AG08396 (cell line): ENCODE measurements around the gene RABL3.
"Not testable (repeated sequence)": the region's sequence is repeated elsewhere in the genome, so short reads cannot be mapped to it uniquely, and the experiment has no call there.

Experiments
- DNase-seq: peaks from one replicate; pipeline ENCODE4 v3.0.0; 2012; ENCODE audit warnings: low spot score, mixed read lengths

The RABL3 gene

DNA sequence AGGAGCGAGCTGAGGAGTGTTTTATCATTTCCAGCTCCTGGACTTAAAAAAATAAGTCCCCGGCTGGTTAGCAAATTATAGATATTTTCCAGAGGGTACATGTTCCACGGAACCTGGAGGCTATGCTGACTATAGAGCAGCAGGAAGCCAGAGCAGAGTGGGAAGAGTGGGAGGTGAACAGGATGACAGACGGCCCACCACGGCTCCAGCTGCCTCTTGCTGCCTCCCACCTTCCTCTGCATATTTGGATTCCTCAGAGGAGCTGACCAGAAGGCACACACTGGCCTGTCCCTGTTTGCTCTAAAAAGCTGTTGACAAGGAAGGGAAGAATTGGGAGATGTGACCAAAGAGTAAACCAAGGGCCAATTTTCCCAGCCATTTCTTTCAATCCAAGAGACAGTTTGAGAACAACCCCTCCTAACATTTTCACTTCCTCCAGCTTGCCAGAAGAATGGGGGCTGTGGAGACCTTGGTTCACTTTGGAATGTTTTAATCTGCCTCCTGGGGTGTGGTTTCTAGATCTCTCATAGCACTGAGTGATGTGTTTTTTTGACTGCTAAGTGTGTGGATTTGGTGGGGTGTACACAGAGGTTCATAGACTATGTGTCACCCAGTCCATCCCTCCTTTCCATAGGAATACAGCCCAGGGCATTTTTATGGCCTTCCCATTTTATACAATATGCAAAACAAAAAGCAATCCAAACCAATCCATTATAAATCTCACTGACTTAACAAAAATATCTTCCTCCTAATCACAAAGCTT, 97.1 kb downstream of the RABL3 start:
- DNase-seq = no peak

DNA sequence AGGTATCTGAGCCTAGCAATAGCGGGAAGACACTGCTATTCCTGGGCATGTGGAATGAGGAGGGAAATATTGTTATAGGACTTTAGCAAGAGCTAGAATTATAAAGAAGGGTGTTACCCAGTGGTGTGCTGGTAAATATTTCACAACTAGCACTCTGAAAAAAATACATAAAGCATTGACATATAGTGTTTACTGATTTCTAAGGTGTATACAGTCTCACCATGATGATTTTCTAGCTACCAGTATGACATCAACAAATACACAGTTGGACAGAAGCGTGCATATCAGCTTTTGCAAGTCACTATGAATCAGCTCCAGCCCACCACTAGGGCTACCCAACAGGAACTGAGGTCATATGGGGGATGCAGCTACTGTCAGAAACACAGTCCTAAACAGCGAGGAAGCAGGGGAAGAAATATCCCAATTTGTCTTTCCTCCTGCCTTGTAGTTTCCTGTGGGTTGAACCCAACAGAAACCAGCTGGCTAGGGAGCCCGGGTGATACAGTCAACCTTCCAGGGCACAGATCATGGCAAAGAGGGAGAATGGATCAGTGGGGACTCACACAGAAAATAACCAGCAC, 99.9 kb downstream of the RABL3 start:
- peak; percentile 20 for DNase-seq

DNA sequence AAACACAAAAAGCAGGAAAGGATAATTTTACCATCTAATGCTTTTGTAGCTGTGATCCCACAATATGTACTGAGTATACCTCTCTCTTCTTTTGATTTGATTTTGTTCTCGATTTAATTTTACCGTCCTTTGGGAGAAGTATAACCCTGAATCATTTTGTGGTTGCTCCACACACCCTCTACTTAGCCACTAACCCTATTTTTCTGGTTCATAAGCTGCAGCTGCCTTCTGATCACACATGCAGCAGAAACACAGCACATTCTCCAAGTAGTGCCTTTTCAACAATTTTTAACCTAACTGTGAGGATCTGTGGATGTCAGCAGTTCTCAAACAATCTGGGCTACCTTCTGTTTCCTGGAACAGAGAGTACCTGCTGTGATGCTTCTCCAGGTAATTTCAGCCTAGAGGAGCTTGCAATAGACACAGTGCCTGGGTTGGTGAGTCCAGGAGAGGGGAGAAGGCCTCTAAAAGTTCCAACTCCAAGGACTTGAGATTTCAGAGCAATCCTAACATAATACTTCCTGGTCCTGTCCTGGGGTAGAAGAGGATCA, 100.5 kb downstream of the RABL3 start:
- DNase-seq = no peak

DNA sequence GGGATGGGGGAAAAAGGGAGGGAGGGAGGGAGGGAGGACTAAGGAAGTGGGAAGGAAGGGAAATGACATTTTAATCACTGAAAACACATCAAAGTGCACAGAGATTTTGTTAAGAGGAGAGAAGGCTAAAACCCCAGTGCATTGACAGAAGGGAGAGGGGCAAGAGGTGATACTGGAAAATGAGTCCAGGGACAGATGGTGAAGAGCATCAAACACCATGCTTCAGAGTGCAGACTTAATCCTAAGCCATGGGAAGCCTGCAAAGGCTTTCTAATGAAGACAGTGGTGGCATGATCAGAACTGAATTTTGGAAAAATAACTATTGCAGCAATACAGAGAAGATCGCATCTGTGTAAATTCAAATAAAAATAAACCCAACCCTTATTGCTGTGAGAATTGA, 102.1 kb downstream of the RABL3 start:
- DNase-seq = no peak

DNA sequence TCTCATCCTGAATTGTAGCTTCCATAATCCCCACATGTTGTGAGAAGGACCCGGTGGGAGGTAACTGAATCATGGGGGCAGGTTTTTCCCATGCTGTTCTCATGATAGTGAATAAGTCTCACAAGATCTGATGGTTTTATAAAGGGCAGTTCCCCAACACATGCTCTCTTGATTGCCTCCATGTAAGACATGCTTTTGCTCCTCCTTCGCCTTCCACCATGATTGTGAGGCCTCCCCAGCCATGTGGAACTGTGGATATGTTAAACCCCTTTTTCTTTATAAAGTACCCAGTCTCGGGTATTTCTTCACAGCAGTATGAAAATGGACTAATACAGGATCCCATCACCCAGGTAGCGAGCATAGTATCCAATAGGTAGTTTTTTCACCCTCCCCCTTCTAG, 103.5 kb downstream of the RABL3 start:
- DNase-seq = not testable (repeated sequence)

DNA sequence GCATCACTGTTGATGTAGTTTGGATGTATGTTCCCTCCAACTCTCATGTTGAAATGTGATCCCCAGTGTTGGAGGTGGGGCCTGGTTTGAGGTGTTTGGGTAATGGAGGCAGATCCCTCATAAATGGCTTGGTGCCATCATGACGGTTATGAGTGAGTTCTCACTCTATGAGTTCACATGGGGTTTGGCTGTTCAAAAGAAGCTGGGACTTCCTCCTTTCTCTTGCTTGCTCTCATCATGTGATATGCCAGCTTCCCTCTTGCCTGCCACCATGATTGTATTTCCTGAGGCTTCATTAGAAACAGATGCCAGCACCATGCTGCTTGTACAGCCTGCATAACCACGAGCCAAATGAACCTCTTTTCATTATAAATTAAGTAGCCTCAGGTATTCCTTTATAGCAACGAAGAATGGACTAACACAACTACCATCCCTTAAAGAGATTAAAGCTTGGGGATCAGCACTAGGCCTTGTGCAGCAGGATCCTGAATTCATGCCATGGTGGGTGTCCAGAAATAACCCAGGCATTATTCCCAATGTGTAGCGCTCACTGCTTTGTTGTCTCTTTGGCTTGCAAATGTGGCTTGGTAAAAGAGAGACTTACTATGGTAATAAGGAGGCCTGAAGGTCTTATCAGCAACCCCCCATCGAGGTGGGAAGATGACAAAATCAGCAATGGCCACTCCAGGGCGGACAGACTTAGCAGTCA, 104.3 kb downstream of the RABL3 start:
- DNase-seq = no peak

DNA sequence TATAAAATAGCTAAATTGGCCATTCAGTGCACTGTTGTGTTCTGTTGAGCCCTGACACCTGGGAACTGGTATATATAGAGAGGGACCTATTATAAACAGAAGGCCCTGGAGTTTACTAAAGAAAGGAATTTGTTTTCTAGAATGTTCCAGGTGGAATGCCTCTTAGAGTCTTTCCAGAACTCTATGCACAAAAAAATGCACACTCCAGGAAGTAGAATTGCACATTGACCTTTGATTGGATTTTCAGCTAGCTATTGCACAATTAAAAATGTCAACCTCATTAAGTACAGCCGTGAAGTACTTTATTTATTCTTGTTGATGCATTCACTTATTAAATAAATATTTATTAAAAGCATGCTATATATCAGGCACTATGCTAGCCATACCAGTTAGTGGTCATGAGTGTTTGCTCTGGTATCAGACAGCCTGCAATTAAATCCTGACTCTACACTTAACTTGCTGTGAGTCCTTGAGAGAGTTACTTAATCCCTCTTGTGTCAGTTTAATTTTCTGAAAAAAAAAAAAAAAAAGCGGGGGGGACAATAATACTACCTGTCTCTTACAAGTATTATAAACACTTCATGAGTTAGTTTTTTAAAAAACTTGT, 105.4 kb downstream of the RABL3 start:
- no peak for DNase-seq
